SK-N-MC (cell line): ENCODE results near the gene C10orf88.
"Not testable (repeated sequence)": the region's sequence is repeated elsewhere in the genome, so short reads cannot be mapped to it uniquely, and the experiment has no call there.

Experiments
- DNase-seq: peaks from one replicate; pipeline ENCODE4 v3.0.0-alpha.2; 2011; ENCODE audit warnings: low read depth, low spot score
- H3K27ac ChIP-seq: fragments of 200-600 bp; sonication (generic); 2 replicates; pipeline ENCODE4 v1.5.1; 2016; ENCODE audit warnings: mixed run types
- H3K36me3 ChIP-seq: fragments of 200-600 bp; sonication (generic); 2 replicates; pipeline ENCODE4 v1.6.1; 2017; ENCODE audit warnings: antibody characterized with exemption, low read length, mixed read lengths; ENCODE audit not compliant: insufficient read depth
- H3K4me3 ChIP-seq: fragments of 200-600 bp; sonication (generic); 2 replicates; pipeline ENCODE4 v1.5.1; 2016
- H3K9ac ChIP-seq: fragments of 200-600 bp; sonication (generic); 2 replicates; pipeline ENCODE4 v1.8.0; 2017; ENCODE audit warnings: mixed run types, mixed read lengths; ENCODE audit not compliant: insufficient read length
- H3K9me3 ChIP-seq: fragments of 200-600 bp; sonication (generic); 2 replicates; pipeline ENCODE4 v1.6.1; 2017; ENCODE audit warnings: low read depth, mild to moderate bottlenecking, antibody characterized with exemption, low read length, moderate library complexity, mixed read lengths
- EZH2 ChIP-seq: fragments of 200-600 bp; sonication (generic); IDR thresholded peaks from one replicate; pipeline ENCODE4 v1.6.1; 2017; ENCODE audit warnings: antibody characterized with exemption
- FOXP2 ChIP-seq: optimal IDR thresholded peaks from 2 replicates; pipeline ENCODE3; 2011; ENCODE audit warnings: mild to moderate bottlenecking, moderate library complexity; ENCODE audit not compliant: insufficient read depth; ENCODE audit errors: extremely low read length, control extremely low read depth
- POLR2AphosphoS5 ChIP-seq: IDR thresholded peaks from 2 replicates; pipeline ENCODE4 v1.6.1; 2012; ENCODE audit warnings: mild to moderate bottlenecking, low read depth, low read length, borderline replicate concordance

The C10orf88 gene

GRCh38 chr10:122939856-122940543, 14.0 kb downstream of the C10orf88 start:
- H3K36me3 ChIP-seq: peaks cover 13% of the 10 kb centered on the region; the same call in 1 of the 2 replicates
- no peak overlapping the region for H3K9ac ChIP-seq
- no peak for TF ChIP-seq FOXP2
- no peak for TF ChIP-seq EZH2
- TF ChIP-seq POLR2AphosphoS5: no peak
- no peaks in the 10 kb centered on the region for H3K9me3 ChIP-seq
- H3K4me3 ChIP-seq: no peak overlapping the region
- no peak overlapping the region for H3K27ac ChIP-seq
- DNase-seq: no peak

- TF ChIP-seq FOXP2 (no peak), EZH2 (no peak), POLR2AphosphoS5 (no peak)
- no peak for DNase-seq
- Histone ChIP-seq H3K9me3 (no peaks in the 10 kb centered on the region), H3K27ac (no peak overlapping the region), H3K9ac (no peak overlapping the region), H3K4me3 (no peak overlapping the region), H3K36me3 (peaks cover 13% of the 10 kb centered on the region; the same call in 1 of the 2 replicates)
Measured at GRCh38 chr10:122939133-122939855, 14.7 kb downstream of the C10orf88 start.

GRCh38 chr10:122931088-122931906, 22.7 kb downstream of the C10orf88 start:
- no peak for DNase-seq
- Histone ChIP-seq H3K36me3 (no peaks in the 10 kb centered on the region), H3K9me3 (no peaks in the 10 kb centered on the region), H3K27ac (no peak overlapping the region), H3K4me3 (no peak overlapping the region), H3K9ac (no peak overlapping the region)
- TF ChIP-seq EZH2 (no peak), POLR2AphosphoS5 (no peak), FOXP2 (no peak)

GRCh38 chr10:122930140-122930539, 23.9 kb downstream of the C10orf88 start:
- no peak for TF ChIP-seq FOXP2
- TF ChIP-seq POLR2AphosphoS5: no peak
- TF ChIP-seq EZH2: no peak
- no peak overlapping the region for H3K9ac ChIP-seq
- H3K9me3 ChIP-seq: no peaks in the 10 kb centered on the region
- DNase-seq: no peak
- H3K36me3 ChIP-seq: no peaks in the 10 kb centered on the region
- H3K4me3 ChIP-seq: no peak overlapping the region
- H3K27ac ChIP-seq: no peak overlapping the region

- no peaks in the 10 kb centered on the region for H3K36me3 ChIP-seq
- DNase-seq: no peak
- TF ChIP-seq FOXP2: no peak
- TF ChIP-seq POLR2AphosphoS5: no peak
- no peak for TF ChIP-seq EZH2
- H3K4me3 ChIP-seq: no peak overlapping the region
- no peaks in the 10 kb centered on the region for H3K9me3 ChIP-seq
- H3K9ac ChIP-seq: no peak overlapping the region
- no peak overlapping the region for H3K27ac ChIP-seq
Measured at GRCh38 chr10:122915700-122916099, 38.3 kb downstream of the C10orf88 start.

GRCh38 chr10:122911889-122912484, 42.0 kb downstream of the C10orf88 start:
- no peak overlapping the region for H3K9ac ChIP-seq
- H3K27ac ChIP-seq: no peak overlapping the region
- DNase-seq: no peak
- no peaks in the 10 kb centered on the region for H3K36me3 ChIP-seq
- H3K4me3 ChIP-seq: no peak overlapping the region
- no peaks in the 10 kb centered on the region for H3K9me3 ChIP-seq
- TF ChIP-seq POLR2AphosphoS5 (no peak), FOXP2 (no peak), EZH2 (no peak)

- no peak within 1 kb of the TSS for H3K9ac ChIP-seq
- TF ChIP-seq FOXP2 (no peak), POLR2AphosphoS5 (no peak), EZH2 (no peak)
- H3K27ac ChIP-seq: no peak within 1 kb of the TSS
- no peaks in the 10 kb centered on the region for H3K36me3 ChIP-seq
- H3K9me3 ChIP-seq: no peaks in the 10 kb centered on the region
- no peak for DNase-seq
- H3K4me3 ChIP-seq: no peak within 1 kb of the TSS
Measured at GRCh38 chr10:122910310-122910709, 43.7 kb downstream of the C10orf88 start, which contains the start of gene FAM24A. TSS of gene FAM24A (plus strand) at chr10:122910610. CDS start at chr10:122911635, 1,025 bp downstream.

GRCh38 chr10:122903861-122904260, 50.2 kb downstream of the C10orf88 start:
- not testable (repeated sequence) for H3K36me3 ChIP-seq, H3K4me3 ChIP-seq, H3K9ac ChIP-seq, H3K9me3 ChIP-seq, H3K27ac ChIP-seq, DNase-seq
